AG09319 (cell line): Measurements from ENCODE around the gene RCAN2.

Experiments used
- DNase-seq: peaks from one replicate; pipeline ENCODE4 v3.0.0-alpha.2; 2010; ENCODE audit warnings: low read depth; ENCODE audit errors: extremely low read depth
- TF ChIP-seq, protein P1 (sequence below): IDR thresholded peaks from 2 replicates; pipeline ENCODE4 v1.5.1; 2011; ENCODE audit warnings: low read depth, mild to moderate bottlenecking, inconsistent platforms, low read length, moderate library complexity

The RCAN2 gene

DNA sequence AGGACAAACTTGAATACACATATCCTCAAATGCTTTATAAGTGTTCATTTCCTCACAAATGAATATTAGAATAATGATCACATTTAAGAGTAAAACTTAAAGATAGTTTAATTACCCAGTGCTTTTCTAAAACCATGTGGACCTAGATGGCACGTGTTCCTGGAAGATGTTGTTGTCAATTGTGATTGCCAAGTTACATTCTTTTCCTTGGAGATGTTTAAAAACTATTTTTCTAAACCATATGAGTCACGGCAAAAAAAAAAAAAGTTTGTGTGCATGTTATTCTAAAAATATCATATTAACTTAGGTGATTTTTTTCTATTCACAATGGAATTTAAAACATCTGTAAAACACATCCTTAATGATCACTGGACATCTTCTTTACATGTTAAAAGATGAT, 51.1 kb downstream of the RCAN2 start:
- TF ChIP-seq, protein P1, sequence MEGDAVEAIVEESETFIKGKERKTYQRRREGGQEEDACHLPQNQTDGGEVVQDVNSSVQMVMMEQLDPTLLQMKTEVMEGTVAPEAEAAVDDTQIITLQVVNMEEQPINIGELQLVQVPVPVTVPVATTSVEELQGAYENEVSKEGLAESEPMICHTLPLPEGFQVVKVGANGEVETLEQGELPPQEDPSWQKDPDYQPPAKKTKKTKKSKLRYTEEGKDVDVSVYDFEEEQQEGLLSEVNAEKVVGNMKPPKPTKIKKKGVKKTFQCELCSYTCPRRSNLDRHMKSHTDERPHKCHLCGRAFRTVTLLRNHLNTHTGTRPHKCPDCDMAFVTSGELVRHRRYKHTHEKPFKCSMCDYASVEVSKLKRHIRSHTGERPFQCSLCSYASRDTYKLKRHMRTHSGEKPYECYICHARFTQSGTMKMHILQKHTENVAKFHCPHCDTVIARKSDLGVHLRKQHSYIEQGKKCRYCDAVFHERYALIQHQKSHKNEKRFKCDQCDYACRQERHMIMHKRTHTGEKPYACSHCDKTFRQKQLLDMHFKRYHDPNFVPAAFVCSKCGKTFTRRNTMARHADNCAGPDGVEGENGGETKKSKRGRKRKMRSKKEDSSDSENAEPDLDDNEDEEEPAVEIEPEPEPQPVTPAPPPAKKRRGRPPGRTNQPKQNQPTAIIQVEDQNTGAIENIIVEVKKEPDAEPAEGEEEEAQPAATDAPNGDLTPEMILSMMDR, result no peak
- DNase-seq, result no peak

DNA sequence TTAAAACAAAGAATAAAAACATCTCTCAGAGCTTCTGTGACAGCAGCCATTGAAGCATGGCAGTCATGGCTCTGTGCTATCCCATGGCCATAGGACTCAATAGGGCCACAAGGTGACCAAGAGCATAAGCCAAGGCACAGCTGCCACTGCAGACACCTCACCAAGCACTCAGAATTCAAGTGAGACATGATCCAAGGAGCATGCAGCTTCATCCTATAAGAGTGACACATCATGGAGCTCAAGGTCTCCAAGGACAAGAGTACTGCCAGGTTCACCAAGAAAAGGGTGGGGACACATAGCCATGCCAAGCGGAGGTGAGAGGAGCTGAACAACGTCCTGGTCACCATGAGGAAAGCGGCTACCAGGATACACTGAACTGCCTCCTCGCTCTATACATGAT, 53.0 kb downstream of the RCAN2 start:
- TF ChIP-seq, protein P1, result no peak

DNA sequence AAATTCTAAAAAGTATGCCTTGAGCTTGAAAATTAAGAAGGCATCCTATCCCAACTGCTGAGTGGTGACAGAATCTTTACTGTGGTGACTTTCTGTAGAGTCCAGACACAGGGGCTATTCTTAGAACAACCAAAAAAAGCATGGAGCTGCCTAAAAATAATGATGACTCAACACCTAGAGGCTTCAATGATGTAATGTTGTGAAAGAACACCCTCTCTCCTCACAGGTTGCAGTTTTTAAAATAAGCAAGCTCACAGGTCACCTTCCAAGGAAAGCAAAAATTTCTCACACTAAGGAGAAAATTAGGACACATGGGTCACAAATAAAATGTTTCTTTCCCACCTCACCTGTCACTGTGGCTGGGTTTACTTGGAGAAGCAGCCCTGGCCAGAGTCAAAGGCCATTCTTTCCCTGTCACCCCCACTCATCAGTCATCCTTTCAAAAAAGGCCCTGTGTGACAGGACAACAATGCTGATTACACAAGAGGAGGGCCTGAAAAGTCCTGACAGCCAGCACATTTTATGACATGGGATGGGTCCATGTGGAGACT, 53.5 kb downstream of the RCAN2 start:
- TF ChIP-seq, protein P1, result no peak
- no peak for DNase-seq

More for the DNA sequence above, 53.0 kb downstream of the RCAN2 start:
- no peak for DNase-seq

DNA sequence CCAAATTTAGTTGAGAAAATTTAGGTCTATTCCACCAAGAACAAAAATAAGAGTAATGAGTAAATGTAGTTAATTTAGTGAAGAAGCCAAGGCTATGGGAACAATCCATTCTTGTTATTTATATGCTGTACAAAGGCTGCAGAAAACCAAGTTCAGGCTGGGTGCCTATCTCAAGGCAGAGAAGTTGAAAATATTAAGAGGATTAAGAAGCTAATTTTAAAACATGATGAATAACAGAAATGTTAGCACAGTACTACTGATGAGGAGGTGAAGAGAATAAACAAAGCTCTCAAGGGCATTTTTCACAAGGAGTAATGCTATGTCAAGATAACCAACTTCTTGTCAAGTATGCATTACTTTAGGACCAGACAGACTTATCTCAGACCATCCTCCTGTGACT, 68.6 kb downstream of the RCAN2 start:
- DNase-seq, result no peak
- TF ChIP-seq, protein P1, result no peak

DNA sequence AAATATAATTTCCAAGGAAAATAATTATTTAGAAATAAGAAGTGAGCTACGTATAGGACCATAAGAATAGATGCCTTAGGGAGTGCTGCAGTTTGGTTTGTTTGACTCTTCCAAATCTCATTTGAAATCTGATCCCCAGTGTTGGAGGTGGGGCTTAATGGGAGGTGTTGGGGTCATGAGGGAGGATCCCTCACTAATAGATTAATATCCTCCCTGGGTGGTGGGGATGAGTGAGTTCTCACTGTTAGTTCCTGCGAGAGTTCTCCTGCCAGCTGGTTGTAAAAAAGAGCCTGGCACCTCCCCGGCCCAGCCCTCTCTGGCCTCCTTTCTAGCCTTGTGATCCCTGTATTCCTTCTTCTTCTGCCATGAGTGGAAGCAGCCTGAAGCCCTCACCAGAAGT, 69.3 kb downstream of the RCAN2 start:
- TF ChIP-seq, protein P1, result no peak
- no peak for DNase-seq

DNA sequence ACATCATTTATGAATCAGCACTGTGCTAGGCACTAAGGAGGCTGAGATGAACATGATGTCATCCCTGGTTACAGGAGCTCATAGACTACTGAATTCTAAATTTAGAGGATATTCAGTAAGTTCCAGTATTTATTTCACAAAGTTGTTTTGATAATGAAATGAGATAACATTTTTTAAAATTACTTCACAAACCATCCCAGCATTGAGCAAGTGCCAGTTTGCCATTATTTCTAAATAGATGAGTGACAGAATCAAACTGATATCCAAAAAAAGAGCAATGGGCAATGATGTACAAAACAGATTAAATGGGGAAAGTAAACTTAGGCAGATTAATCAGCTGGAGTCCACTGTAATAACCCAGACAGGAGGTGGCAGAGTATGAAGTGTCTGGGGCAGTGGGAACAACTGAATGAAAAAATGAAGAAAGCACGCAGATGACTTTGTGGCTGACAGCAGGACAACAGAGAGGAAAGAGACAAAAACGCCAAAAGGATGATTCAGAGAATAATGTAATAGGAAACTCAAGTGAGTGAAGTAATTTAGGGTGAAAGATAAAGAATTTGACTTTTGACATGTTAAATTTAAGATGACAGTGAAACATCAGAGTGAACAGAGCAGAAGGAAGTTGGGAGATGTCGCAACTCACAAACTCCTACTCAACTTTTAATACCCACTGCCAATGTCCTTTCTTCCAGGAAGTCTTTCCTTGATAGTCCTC, 70.2 kb downstream of the RCAN2 start:
- no peak for DNase-seq
- TF ChIP-seq, protein P1, result no peak; the same call in 1 of the 2 replicates

DNA sequence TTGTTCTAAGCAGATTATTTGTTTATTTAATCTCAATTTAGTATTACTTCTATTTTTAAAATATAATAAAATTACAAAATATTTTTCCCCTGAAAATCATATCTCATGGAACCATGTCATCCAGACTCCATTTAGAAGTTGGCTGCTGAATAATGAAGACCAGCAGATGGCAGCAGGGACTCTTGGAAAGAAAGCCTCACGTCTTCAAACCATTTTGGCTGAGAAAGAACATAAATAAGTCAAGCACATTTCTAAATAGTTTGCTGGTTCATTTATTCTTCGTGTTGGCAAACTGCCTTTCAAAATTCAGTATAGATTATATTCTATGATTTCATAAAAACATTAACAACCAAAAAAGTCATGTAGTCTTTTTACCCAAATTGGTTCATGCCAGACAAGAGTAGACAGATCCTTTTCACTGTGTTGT, 71.7 kb downstream of the RCAN2 start:
- TF ChIP-seq, protein P1, result peak; percentile 83
- DNase-seq, result peak; percentile 57
